Neural progenitor cell (in vitro differentiated cells): Measurements from ENCODE around the gene ZNF771. TPM values are rescaled to one million over a fixed set of nuclear protein-coding genes. Genes with fewer than 3 reads are reported as not detected.

Experiments used
- DNase-seq: peaks from one replicate; pipeline ENCODE4 v3.0.0-alpha.2; 2016; ENCODE audit warnings: low spot score
- H2AFZ ChIP-seq: fragments of 200-600 bp; sonication (generic); replicated peaks from 2 replicates; pipeline ENCODE4 v1.6.1; 2016; ENCODE audit warnings: antibody characterized with exemption
- H3F3A ChIP-seq: fragments of 200-600 bp; sonication (generic); 2 replicates; pipeline ENCODE4 v1.6.1; 2016; ENCODE audit warnings: antibody characterized with exemption, low read depth
- H3K27ac ChIP-seq: fragments of 200-600 bp; sonication (generic); 2 replicates; pipeline ENCODE4 v1.5.1; 2016; ENCODE audit warnings: mild to moderate bottlenecking
- H3K27me3 ChIP-seq: fragments of 200-600 bp; sonication (generic); 2 replicates; pipeline ENCODE4 v1.6.1; 2016; ENCODE audit warnings: mild to moderate bottlenecking, moderate library complexity
- H3K36me3 ChIP-seq: fragments of 200-600 bp; sonication (generic); 2 replicates; pipeline ENCODE4 v1.5.1; 2016
- H3K4me1 ChIP-seq: fragments of 200-600 bp; sonication (generic); 2 replicates; pipeline ENCODE4 v1.6.1; 2016; ENCODE audit warnings: mixed run types
- H3K4me2 ChIP-seq: fragments of 200-600 bp; sonication (generic); 2 replicates; pipeline ENCODE4 v1.6.1; 2016
- H3K4me3 ChIP-seq: fragments of 200-600 bp; sonication (generic); 2 replicates; pipeline ENCODE4 v1.5.1; 2016
- H3K79me2 ChIP-seq: fragments of 200-600 bp; sonication (generic); 2 replicates; pipeline ENCODE4 v1.6.1; 2016; ENCODE audit warnings: low read depth
- H3K9ac ChIP-seq: fragments of 200-600 bp; sonication (generic); 2 replicates; pipeline ENCODE4 v1.6.1; 2016
- H3K9me3 ChIP-seq: fragments of 200-600 bp; sonication (generic); 2 replicates; pipeline ENCODE4 v1.5.1; 2016; ENCODE audit warnings: low read depth
- H4K20me1 ChIP-seq: fragments of 200-600 bp; sonication (generic); 2 replicates; pipeline ENCODE4 v1.6.1; 2016; ENCODE audit warnings: low read depth
- H3K27ac Mint-ChIP-seq: 3 replicates; pipeline ENCODE4 v1.8.0; 2021; ENCODE audit warnings: mixed read lengths
- H3K27me3 Mint-ChIP-seq: 2 replicates; pipeline ENCODE4 v1.8.0; 2022; ENCODE audit warnings: low read depth, mild to moderate bottlenecking, inconsistent platforms, moderate library complexity, mixed read lengths; ENCODE audit not compliant: insufficient read depth
- H3K36me3 Mint-ChIP-seq: 3 replicates; pipeline ENCODE4 v1.8.0; 2021; ENCODE audit warnings: mixed read lengths
- H3K4me1 Mint-ChIP-seq: 3 replicates; pipeline ENCODE4 v1.8.0; 2021; ENCODE audit warnings: mixed read lengths
- H3K4me3 Mint-ChIP-seq: 3 replicates; pipeline ENCODE4 v1.8.0; 2021; ENCODE audit warnings: mild to moderate bottlenecking, moderate library complexity, mixed read lengths
- H3K9me3 Mint-ChIP-seq: 3 replicates; pipeline ENCODE4 v1.8.0; 2020; ENCODE audit warnings: mixed read lengths
- EZH2 ChIP-seq: fragments of 200-600 bp; sonication (generic); IDR thresholded peaks from 2 replicates; pipeline ENCODE4 v1.6.1; 2017; ENCODE audit warnings: antibody characterized with exemption, mild to moderate bottlenecking, moderate library complexity
- EZH2phosphoT487 ChIP-seq: fragments of 200-600 bp; sonication (generic); IDR thresholded peaks from 2 replicates; pipeline ENCODE4 v1.6.1; 2017; ENCODE audit warnings: antibody characterized with exemption
- total RNA-seq: library from RNA; depleted of rRNA; stranded (reverse); fragments of >200 nt; gene quantifications from 2 replicates; pipeline ENCODE4 v1.2.3, GENCODE V29; 2015; ENCODE audit warnings: low replicate concordance
- TF ChIP-seq, protein P1 (sequence below): fragments of 200-600 bp; sonication (generic); IDR thresholded peaks from 2 replicates; pipeline ENCODE4 v1.5.1; 2017; ENCODE audit warnings: antibody characterized with exemption, mild to moderate bottlenecking

ZNF771 gene
- total RNA-seq, 1 donor from 2014 or later: 6.0 TPM

DNA sequence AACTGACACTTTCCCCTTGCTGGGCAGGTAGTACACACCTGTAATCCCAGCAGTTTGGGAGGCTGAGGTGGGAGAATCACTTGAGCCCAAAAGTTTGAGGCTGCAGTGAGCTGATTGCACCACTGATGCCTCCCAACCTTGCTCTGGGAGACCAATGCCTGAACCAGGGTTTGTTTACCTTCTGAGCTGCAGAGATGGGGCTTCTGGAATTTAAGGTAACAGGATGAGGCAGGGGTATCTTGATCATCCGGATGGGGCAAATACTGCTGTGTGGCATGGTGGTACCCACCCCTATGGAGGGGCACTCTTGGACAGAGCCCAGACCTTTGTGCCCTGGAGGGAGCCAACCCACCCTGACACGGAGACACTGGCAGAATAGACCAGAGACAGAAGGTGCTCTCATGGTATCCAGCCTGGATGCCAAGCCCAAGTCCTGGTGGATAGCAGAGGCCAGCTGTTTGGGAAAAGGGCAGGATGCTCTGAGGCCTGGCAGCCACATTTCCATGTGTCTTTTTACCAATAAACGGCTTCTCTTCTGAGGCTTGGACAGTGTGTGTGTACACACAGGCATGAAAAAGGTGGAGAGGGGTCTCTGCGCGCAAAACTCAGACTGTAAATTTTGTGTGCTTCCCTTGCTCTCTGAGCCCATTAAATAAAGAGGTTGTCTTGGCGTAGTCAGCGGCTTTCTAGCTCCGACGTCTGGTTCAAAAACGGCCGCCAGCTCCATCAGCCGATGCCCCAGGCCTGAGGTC lies 7.8 kb upstream of the ZNF771 start:
- Histone ChIP-seq H3K9me3 (no peaks in the 10 kb centered on the region), H3K27me3 (no peaks in the 10 kb centered on the region), H3K27ac (peak overlapping the region; percentile 96), H3K9ac (peak overlapping the region; percentile 21), H3K4me1 (peaks cover 36% of the 10 kb centered on the region), H3F3A (peaks cover 78% of the 10 kb centered on the region), H3K4me3 (peak overlapping the region; percentile 45), H3K4me2 (peak overlapping the region; percentile 82), H3K79me2 (peaks cover 37% of the 10 kb centered on the region), H4K20me1 (peaks cover 40% of the 10 kb centered on the region), H2AFZ (no peak overlapping the region), H3K36me3 (no peaks in the 10 kb centered on the region)
- Mint-ChIP-seq H3K27me3 (peaks cover 21% of the 10 kb centered on the region), H3K27ac (peak overlapping the region; percentile 100), H3K36me3 (peaks cover 5% of the 10 kb centered on the region), H3K4me3 (peak overlapping the region; percentile 86), H3K9me3 (no peaks in the 10 kb centered on the region), H3K4me1 (peaks cover 39% of the 10 kb centered on the region)
- DNase-seq: no peak
- TF ChIP-seq, protein P1, sequence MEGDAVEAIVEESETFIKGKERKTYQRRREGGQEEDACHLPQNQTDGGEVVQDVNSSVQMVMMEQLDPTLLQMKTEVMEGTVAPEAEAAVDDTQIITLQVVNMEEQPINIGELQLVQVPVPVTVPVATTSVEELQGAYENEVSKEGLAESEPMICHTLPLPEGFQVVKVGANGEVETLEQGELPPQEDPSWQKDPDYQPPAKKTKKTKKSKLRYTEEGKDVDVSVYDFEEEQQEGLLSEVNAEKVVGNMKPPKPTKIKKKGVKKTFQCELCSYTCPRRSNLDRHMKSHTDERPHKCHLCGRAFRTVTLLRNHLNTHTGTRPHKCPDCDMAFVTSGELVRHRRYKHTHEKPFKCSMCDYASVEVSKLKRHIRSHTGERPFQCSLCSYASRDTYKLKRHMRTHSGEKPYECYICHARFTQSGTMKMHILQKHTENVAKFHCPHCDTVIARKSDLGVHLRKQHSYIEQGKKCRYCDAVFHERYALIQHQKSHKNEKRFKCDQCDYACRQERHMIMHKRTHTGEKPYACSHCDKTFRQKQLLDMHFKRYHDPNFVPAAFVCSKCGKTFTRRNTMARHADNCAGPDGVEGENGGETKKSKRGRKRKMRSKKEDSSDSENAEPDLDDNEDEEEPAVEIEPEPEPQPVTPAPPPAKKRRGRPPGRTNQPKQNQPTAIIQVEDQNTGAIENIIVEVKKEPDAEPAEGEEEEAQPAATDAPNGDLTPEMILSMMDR: no peak
- TF ChIP-seq EZH2phosphoT487: no peak
- no peak for TF ChIP-seq EZH2

DNA sequence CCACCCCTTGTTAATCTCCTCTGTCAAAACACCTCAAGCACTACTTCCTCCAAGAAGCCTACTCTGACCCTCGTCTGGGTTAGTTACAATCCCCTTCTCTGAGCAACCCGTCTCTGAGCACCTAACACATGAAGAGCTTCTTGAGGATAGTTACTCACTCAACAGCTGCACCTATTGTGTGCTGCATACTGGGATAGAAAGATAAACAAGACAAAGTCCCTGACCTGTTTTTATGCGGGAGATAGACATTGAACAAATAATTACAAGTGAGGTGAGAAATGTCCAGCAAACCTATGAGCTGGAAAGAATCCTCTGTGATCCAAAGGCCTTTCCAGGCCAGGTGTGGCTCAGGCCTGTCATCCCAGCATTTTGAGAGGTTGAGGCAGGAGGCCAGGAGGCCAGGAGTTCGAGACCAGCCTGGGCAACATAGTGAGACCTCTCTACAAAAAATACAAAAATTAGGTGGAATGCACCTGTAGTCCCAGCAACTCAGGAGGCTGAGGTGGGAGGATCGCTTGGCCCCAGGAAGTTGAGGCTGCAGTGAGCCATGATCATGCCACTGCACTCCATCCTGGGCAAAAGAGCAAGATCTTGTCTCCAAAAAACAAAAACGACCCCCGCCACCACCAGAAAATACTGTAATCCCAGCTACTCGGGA lies 5.5 kb upstream of the ZNF771 start:
- Mint-ChIP-seq H3K36me3 (peaks cover 3% of the 10 kb centered on the region), H3K9me3 (no peaks in the 10 kb centered on the region), H3K4me1 (peaks cover 36% of the 10 kb centered on the region), H3K4me3 (peak overlapping the region; percentile 86), H3K27ac (peak overlapping the region; percentile 100), H3K27me3 (peaks cover 18% of the 10 kb centered on the region)
- TF ChIP-seq EZH2phosphoT487 (no peak), EZH2 (no peak)
- TF ChIP-seq, protein P1: no peak
- Histone ChIP-seq H2AFZ (no peak overlapping the region), H3K9ac (no peak overlapping the region), H3F3A (peaks cover 65% of the 10 kb centered on the region), H3K4me3 (no peak overlapping the region), H3K36me3 (no peaks in the 10 kb centered on the region), H3K27me3 (no peaks in the 10 kb centered on the region), H4K20me1 (peaks cover 27% of the 10 kb centered on the region), H3K27ac (peak overlapping the region; percentile 5), H3K79me2 (peaks cover 23% of the 10 kb centered on the region), H3K4me2 (no peak overlapping the region), H3K4me1 (peaks cover 26% of the 10 kb centered on the region), H3K9me3 (no peaks in the 10 kb centered on the region)
- no peak for DNase-seq

DNA sequence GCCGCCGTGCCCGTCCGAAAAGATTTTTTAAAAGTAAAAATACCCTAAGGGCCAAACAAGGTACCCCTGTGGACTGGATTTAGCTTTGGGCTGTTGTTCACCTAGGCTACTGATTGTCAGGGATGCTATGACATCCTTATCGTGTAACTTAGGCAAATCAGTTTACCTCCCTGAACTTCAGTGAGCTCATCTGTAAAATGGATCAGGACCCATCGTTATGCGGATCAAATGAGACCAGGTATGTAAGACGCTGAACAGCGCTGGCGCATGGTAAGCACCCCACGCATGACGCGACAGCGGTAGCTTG lies 658 bp upstream of the ZNF771 start:
- peaks cover 27% of the 10 kb centered on the region for H3K4me1 Mint-ChIP-seq
- H3K27ac Mint-ChIP-seq: peak overlapping the region; percentile 31
- H3K36me3 ChIP-seq: no peaks in the 10 kb centered on the region
- H3F3A ChIP-seq: peaks cover 45% of the 10 kb centered on the region
- H3K79me2 ChIP-seq: peaks cover 40% of the 10 kb centered on the region
- H3K4me2 ChIP-seq: peak overlapping the region; percentile 95
- no peak overlapping the region for H2AFZ ChIP-seq
- H3K9me3 Mint-ChIP-seq: no peaks in the 10 kb centered on the region
- peaks cover 8% of the 10 kb centered on the region for H3K27me3 Mint-ChIP-seq
- H3K27ac ChIP-seq: no peak overlapping the region
- H3K9me3 ChIP-seq: no peaks in the 10 kb centered on the region
- peaks cover 3% of the 10 kb centered on the region for H3K36me3 Mint-ChIP-seq
- no peak for DNase-seq
- H3K4me1 ChIP-seq: peaks cover 14% of the 10 kb centered on the region
- H3K4me3 ChIP-seq: peak overlapping the region; percentile 98
- TF ChIP-seq EZH2: no peak
- TF ChIP-seq, protein P1: no peak
- no peak for TF ChIP-seq EZH2phosphoT487
- H3K9ac ChIP-seq: no peak overlapping the region
- peaks cover 31% of the 10 kb centered on the region for H4K20me1 ChIP-seq
- H3K4me3 Mint-ChIP-seq: peak overlapping the region; percentile 92
- no peaks in the 10 kb centered on the region for H3K27me3 ChIP-seq
